T-helper 2 cell treated with Interferon-gamma antibody and Interleukin-4, amounts not matched to agents 5 μg/mL and 100 μg/mL, for 36 hours (primary cell): ENCODE data around the gene PRR5L.
"Not testable (repeated sequence)": the region's sequence is repeated elsewhere in the genome, so short reads cannot be mapped to it uniquely, and the experiment has no call there.

ENCODE experiments used
- DNase-seq: peaks from one replicate; pipeline ENCODE4 v3.0.0; 2021; ENCODE audit warnings: low spot score
- H3K27ac Mint-ChIP-seq: one replicate; pipeline ENCODE4 v1.8.0; 2021; ENCODE audit warnings: mild to moderate bottlenecking, mixed read lengths
- H3K27me3 Mint-ChIP-seq: one replicate; pipeline ENCODE4 v1.8.0; 2021; ENCODE audit warnings: low read depth, mixed read lengths
- H3K36me3 Mint-ChIP-seq: one replicate; pipeline ENCODE4 v1.8.0; 2021; ENCODE audit warnings: low read depth, mixed read lengths
- H3K4me1 Mint-ChIP-seq: one replicate; pipeline ENCODE4 v1.8.0; 2021; ENCODE audit warnings: low read depth, mixed read lengths
- H3K4me3 Mint-ChIP-seq: one replicate; pipeline ENCODE4 v1.8.0; 2022; ENCODE audit warnings: mild to moderate bottlenecking, moderate library complexity, mixed read lengths
- H3K9me3 Mint-ChIP-seq: one replicate; pipeline ENCODE4 v1.8.0; 2021; ENCODE audit warnings: mixed read lengths

PRR5L gene

DNA sequence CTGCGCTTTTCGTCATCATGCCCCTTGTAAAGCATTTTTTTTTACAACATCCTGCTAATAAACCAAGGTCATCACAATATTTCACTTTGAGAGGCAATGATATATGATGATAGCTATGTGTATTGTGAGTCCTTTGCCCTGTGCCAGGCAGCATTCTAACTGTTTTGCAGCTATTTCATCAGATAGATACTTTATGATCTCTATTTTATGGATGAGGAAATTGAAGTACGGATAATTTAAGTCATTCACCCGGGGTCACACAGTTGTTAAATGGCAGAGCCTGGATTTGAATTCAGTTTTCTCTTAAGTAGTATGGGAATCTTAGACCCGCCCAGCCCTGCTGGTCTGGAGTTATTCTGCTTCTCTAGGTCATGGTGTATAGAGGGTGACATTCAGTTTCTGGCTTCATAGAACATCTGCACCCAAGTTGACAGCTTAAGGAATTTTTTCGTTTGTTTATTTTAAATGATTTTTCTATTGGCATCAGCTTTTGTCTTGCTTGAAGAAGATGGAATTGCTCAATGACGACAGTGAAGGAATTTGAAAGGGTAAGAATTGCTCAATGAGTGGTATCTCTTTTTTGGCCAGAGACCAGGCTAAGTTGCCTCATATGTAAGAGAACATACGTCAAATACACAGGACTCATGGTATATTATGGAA is 926 bp downstream of the PRR5L start:
- no peaks in the 10 kb centered on the region for H3K4me1 Mint-ChIP-seq
- DNase-seq, result no peak
- H3K4me3 Mint-ChIP-seq, result no peak overlapping the region
- no peak overlapping the region for H3K27ac Mint-ChIP-seq
- H3K36me3 Mint-ChIP-seq, result no peaks in the 10 kb centered on the region
- H3K9me3 Mint-ChIP-seq, result no peaks in the 10 kb centered on the region
- H3K27me3 Mint-ChIP-seq, result peaks cover 6% of the 10 kb centered on the region

DNA sequence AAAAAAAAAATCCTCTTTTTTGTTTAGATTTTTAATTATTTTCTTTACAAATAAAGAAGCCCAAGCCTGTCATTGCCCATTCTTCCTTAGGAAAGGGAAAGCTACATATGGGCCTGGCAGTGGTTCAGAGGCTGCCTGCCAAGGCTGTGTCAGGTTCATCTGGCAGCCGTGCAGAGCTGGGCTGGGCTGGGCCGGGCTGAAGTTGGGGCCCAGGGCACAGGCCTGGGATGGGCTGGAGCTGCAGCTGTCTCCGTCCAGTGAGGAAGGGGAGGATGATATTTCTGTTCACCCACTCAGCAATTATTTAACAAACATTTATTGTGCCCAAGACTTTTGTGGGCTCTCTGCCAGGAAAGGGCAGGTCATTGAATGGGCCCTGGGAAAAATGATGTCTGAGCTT is 4.6 kb downstream of the PRR5L start:
- H3K27ac Mint-ChIP-seq, result no peak overlapping the region
- H3K27me3 Mint-ChIP-seq, result peaks cover 6% of the 10 kb centered on the region
- H3K4me3 Mint-ChIP-seq, result no peak overlapping the region
- no peak for DNase-seq
- H3K9me3 Mint-ChIP-seq, result no peaks in the 10 kb centered on the region
- H3K36me3 Mint-ChIP-seq, result no peaks in the 10 kb centered on the region
- H3K4me1 Mint-ChIP-seq, result no peaks in the 10 kb centered on the region

DNA sequence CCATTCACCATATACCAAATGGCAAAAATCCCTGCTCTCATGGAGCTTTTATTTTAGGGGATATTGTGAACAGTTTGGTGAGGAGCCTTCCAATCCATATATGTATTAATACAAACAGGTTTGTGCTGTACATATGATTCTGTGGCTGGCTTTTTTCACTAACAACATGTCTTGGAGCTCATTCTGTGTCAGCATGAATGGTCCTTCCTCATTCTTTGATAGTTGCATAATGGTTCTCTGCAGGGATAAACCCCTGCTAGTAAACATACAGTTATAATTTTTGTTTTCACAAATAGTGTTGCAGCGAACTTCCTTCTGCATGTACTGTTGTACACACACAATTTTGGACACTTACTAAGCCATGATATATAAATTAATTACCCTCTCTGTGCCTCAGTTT is 8.3 kb downstream of the PRR5L start:
- Mint-ChIP-seq H3K27ac (no peak overlapping the region), H3K36me3 (no peaks in the 10 kb centered on the region), H3K4me1 (peaks cover 7% of the 10 kb centered on the region), H3K27me3 (peaks cover 2% of the 10 kb centered on the region), H3K4me3 (no peak overlapping the region), H3K9me3 (no peaks in the 10 kb centered on the region)
- DNase-seq, result no peak

DNA sequence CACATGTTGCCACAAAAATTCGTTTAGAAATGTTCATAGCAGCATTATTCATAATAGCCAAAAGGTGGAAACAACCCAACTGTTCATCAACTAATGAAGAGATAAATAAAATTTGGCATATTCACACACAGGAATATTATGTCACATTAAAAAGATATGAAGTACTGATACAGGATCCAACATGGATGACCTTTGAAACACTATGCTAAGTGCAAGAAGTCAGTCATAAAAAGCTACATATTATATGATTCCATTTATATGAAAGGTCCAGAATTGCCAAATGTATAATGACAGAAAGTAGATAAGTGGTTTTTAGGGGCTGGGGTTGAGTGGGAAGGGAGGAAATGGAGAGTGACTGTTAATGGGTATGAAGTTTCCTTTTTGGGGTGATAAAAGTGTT is 9.0 kb downstream of the PRR5L start:
- peaks cover 7% of the 10 kb centered on the region for H3K4me1 Mint-ChIP-seq
- H3K4me3 Mint-ChIP-seq, result no peak overlapping the region
- DNase-seq, result no peak
- H3K36me3 Mint-ChIP-seq, result no peaks in the 10 kb centered on the region
- no peaks in the 10 kb centered on the region for H3K27me3 Mint-ChIP-seq
- no peaks in the 10 kb centered on the region for H3K9me3 Mint-ChIP-seq
- no peak overlapping the region for H3K27ac Mint-ChIP-seq

DNA sequence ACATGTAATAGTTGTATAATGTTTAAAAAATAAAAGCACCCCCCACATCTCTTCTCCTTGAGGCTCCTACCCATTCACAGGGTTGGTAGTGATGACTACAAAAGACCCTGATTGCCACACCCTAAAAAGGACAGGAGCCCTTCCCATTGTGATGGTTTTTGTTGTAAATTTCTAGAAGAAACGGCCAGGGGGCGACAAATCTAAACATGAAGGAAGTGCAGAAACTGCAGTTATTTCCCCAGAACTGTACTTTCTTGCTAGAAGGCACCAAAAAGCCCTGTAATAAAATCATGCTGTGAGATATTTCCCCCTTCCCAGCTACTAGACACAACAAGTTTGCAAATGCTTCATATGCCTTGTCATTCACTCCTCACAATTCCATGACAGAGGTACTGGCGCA is 10.8 kb downstream of the PRR5L start:
- H3K4me3 Mint-ChIP-seq, result no peak overlapping the region
- peak overlapping the region; percentile 6 for H3K27ac Mint-ChIP-seq
- H3K4me1 Mint-ChIP-seq, result peaks cover 7% of the 10 kb centered on the region
- no peaks in the 10 kb centered on the region for H3K36me3 Mint-ChIP-seq
- H3K27me3 Mint-ChIP-seq, result no peaks in the 10 kb centered on the region
- no peak for DNase-seq
- H3K9me3 Mint-ChIP-seq, result no peaks in the 10 kb centered on the region

DNA sequence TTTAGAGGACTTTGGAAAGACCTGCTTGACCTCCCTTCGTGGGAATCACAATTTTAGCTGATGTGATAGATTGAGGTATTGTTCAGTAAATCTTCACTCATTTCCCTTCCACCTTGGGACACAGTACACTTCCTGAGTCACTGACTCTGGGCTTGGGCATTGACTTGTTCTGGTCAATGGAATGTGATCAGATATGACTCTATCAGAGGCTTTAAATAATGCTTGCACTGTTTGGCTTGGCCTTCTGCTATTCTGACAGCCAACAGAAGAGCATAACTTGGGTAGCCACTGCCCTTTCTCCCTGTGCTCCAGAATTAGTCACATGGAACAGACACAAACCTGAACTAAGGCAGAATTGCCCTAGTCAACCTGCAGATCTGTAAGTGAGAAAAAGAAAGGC is 12.5 kb downstream of the PRR5L start:
- H3K36me3 Mint-ChIP-seq, result no peaks in the 10 kb centered on the region
- H3K27ac Mint-ChIP-seq, result no peak overlapping the region
- DNase-seq, result no peak
- peaks cover 2% of the 10 kb centered on the region for H3K27me3 Mint-ChIP-seq
- H3K4me1 Mint-ChIP-seq, result peaks cover 7% of the 10 kb centered on the region
- no peaks in the 10 kb centered on the region for H3K9me3 Mint-ChIP-seq
- no peak overlapping the region for H3K4me3 Mint-ChIP-seq

DNA sequence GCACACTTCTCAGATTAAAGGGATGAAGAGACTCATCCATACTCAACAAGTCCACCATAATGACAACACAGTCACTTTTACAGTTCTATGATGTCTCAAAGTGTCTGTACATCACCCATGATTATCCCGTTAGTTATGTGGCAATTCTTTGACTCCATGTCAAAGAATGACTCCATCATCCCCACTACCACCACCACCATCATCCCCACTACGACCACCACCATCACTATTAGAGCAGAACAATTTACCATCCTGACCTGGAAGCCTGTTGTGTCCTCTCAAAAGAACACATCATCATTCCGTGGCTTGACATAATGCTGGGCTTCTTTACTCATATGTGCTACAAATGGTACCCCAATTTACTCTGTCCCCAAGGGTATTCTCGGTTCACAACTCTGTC is 13.7 kb downstream of the PRR5L start:
- Mint-ChIP-seq H3K9me3 (no peaks in the 10 kb centered on the region), H3K4me1 (peaks cover 7% of the 10 kb centered on the region), H3K36me3 (no peaks in the 10 kb centered on the region), H3K27ac (no peak overlapping the region), H3K27me3 (peaks cover 8% of the 10 kb centered on the region), H3K4me3 (no peak overlapping the region)
- no peak for DNase-seq

DNA sequence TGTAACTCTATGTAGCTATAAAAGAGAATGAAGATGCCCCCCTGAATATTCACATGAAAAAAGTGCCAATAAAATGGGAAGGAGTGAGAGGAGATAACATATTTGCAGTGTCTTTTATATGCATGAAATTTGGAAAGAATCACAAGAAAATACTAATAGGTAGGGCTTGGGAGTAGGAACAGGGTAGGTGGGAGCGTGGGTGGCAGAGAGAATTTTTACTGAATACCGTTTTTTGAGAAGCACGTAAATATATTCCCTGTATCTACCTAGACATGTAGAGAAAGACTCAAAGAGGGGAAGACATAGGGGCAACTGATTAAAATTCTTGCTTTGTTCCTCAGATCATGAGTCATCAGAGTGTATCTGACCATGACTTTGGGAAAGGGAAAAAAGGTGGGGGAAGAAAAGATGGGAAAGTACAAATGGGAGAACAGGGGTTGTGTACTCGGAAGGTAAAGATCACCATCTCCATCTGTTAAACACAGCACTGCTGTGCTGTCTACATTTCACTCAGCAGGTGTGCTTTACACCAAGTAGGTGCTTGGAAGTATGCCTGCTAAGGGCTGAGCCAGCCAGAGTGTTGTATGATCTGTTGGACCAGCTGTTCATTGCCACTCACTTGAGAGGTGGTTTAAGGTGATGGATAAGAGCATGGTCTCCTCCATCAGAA is 16.0 kb downstream of the PRR5L start:
- H3K4me1 Mint-ChIP-seq, result peaks cover 2% of the 10 kb centered on the region
- H3K36me3 Mint-ChIP-seq, result no peaks in the 10 kb centered on the region
- no peaks in the 10 kb centered on the region for H3K9me3 Mint-ChIP-seq
- H3K27me3 Mint-ChIP-seq, result peaks cover 20% of the 10 kb centered on the region
- H3K27ac Mint-ChIP-seq, result no peak overlapping the region
- no peak overlapping the region for H3K4me3 Mint-ChIP-seq
- no peak for DNase-seq

DNA sequence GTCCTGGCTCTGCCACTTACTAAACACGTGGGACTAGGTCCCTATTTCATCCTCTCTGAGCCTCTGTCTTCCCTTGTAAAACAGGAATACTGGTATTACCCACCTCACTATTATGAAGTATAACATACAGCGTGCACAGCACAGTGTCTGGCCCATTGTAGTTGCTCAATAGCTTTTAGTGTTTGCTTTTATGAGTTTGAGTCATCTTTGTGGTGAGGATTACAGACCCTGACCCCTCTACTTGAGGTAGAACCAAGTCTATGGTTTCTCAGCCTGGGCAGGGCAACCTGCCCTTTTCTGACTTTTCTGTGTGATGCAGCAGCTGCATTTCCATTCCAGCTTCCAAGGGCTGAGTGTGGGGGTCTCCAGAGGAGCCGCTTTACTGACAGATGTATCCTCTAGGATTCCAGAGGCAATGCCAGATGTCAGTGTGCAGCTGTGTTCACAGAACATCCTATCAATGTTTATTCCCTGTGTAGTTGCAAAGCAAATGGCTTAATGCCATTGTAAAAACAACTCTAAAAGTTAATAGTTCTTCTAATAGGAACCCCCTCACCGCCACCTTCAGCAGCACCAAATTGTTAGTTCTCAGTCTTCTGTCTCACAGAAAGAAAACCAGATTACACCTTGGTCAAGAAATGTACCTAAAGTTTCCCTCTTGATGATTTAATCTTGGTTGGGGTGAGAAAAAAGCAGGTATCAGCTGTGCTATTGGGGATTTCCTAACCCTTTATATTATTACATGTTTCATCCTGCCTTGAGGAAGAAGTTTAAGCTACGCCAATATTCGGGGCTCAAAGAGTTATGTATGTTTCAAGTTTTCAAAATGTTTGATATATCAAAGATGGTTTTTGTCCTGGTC is 16.8 kb downstream of the PRR5L start:
- Mint-ChIP-seq H3K4me3 (no peak overlapping the region), H3K27ac (no peak overlapping the region), H3K4me1 (no peaks in the 10 kb centered on the region), H3K27me3 (peaks cover 22% of the 10 kb centered on the region), H3K36me3 (no peaks in the 10 kb centered on the region), H3K9me3 (no peaks in the 10 kb centered on the region)
- no peak for DNase-seq

DNA sequence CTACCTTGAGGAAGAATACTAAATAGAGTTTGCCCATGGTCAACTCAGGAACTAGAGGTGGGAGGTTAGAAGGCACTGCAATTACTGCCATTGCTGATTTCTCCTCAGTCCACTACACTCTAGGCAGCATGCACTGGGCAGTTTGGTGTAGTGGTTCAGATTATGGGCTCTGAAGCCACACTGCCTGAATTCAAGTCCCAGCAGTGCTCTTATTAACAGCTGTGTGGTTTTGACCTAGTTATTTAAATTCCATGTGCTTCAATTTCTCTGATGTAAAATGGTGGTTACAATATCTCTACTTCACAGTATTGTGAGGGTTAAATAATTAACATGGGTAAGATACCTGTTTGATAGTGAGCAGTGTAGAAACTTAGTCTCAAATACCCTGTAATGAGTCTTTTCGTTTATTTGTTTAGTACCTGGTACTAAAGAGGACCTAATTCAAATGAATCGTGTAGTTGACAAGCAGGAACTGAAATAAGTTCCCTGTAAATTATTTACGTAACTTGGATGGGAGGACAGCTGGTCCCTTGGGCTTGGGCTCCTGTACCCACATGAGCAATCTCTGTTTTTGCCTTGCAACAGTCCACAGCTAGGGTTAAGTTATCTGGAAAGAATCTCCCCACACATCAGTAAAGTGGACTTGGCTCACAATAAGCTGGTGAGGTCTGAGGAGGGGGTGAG is 17.8 kb downstream of the PRR5L start:
- Mint-ChIP-seq H3K4me1 (no peaks in the 10 kb centered on the region), H3K27ac (no peak overlapping the region), H3K4me3 (no peak overlapping the region), H3K9me3 (no peaks in the 10 kb centered on the region), H3K27me3 (peaks cover 26% of the 10 kb centered on the region), H3K36me3 (no peaks in the 10 kb centered on the region)
- DNase-seq, result no peak

DNA sequence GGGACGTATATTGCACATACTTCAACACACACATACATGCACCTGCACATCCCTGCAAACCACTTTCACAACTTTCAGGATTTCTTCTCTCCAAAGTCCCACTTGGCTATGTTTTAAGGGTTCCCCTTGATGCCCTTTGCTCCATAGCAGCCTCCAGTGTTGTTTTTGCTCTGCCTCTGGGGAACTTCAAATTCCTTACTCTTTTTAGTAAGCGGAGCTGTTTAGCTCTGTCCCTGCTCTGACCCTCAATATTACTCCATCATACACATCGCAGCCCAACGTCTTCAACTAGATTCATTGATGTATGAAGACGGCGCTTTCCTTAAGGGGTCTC is 18.3 kb downstream of the PRR5L start:
- Mint-ChIP-seq H3K36me3 (no peaks in the 10 kb centered on the region), H3K4me1 (no peaks in the 10 kb centered on the region), H3K27ac (no peak overlapping the region), H3K4me3 (no peak overlapping the region), H3K9me3 (no peaks in the 10 kb centered on the region), H3K27me3 (peaks cover 26% of the 10 kb centered on the region)
- no peak for DNase-seq

DNA sequence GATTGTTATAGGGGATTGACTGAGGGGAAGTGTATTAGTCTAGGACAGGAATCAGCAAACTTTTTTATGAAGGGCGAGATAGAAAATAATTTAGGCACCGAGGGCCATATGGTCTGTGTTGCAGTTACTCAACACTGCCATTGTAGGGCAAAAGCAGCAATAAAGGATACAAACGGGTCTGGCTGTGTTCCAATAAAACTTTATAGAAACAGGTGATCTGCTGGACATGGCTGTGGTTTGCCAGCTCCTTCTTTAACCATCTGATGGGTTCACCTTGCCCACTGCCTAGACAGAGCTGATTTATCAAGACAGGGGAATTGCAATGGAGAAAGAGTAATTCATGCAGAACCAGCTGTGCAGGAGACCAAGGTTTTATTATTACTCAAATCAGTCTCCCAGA is 20.0 kb downstream of the PRR5L start:
- H3K27me3 Mint-ChIP-seq, result peaks cover 26% of the 10 kb centered on the region
- H3K9me3 Mint-ChIP-seq, result no peaks in the 10 kb centered on the region
- no peaks in the 10 kb centered on the region for H3K36me3 Mint-ChIP-seq
- H3K27ac Mint-ChIP-seq, result no peak overlapping the region
- no peaks in the 10 kb centered on the region for H3K4me1 Mint-ChIP-seq
- DNase-seq, result no peak
- H3K4me3 Mint-ChIP-seq, result no peak overlapping the region

DNA sequence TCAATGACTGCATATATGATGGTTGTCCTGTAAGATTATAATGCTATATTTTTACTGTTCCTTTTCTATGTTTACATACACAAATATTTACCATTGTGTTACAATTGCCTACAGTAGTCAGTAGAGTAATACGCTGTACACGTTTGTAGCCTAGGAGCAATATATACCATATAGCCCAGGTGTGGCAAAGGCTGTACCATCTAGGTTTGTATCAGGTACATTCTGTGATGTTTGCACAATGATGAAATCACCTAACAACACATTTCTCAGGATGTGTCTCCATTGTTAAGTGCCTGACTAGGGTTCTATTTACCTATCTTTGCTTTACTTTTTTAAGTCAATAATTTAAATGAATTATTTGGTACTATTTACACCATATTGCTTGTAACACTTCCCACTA is 21.9 kb downstream of the PRR5L start:
- Mint-ChIP-seq H3K27me3 (peaks cover 26% of the 10 kb centered on the region), H3K36me3 (no peaks in the 10 kb centered on the region), H3K4me3 (no peak overlapping the region), H3K4me1 (no peaks in the 10 kb centered on the region), H3K9me3 (no peaks in the 10 kb centered on the region), H3K27ac (no peak overlapping the region)
- no peak for DNase-seq

DNA sequence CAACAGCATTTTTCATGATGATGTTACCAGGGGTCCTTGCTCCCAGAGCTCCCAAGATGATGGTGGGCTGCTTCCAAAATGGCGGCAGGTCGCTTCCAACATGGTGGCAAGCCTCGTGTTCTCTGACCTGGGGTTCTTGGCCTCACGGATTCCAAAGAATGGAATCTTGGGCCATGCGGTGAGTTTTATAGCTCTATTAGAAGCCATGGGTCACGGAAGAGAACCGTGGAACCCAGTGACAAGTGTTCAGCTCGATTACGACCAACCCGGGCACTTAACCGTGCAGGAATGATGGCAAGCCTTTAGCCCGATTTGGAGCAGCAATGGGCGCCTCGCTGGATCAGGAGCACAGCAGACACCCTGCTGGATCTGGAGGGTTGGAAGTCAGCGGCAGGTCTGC is 28.9 kb downstream of the PRR5L start:
- not testable (repeated sequence) for H3K27me3 Mint-ChIP-seq, H3K27ac Mint-ChIP-seq, DNase-seq, H3K4me3 Mint-ChIP-seq, H3K9me3 Mint-ChIP-seq, H3K36me3 Mint-ChIP-seq, H3K4me1 Mint-ChIP-seq
